Natural killer cell (primary cell): ENCODE results near the gene EXOSC7. TPM values are rescaled to one million over a fixed set of nuclear protein-coding genes. Genes with fewer than 3 reads are reported as not detected.

ENCODE experiments used
- ATAC-seq, 3 donors: fragments of 150-1000 bp in 2 of 3; fragments of 200-7000 bp in 1 of 3; cut with Tn5 transposase; 1 replicate in 1 of 3; 2 replicates in 2 of 3; pipeline ENCODE4 v1.10.0; 2021; ENCODE audit warnings: mild to moderate bottlenecking in 2 of 3, moderate library complexity in 2 of 3
- DNase-seq, 2 donors: peaks; one replicate each; pipeline versions ENCODE4 v3.0.0 to v3.0.0-alpha.2; 2013 to 2021; ENCODE audit warnings: mixed read lengths in 1 of 2
- H3K27ac ChIP-seq: one replicate; pipeline ENCODE4 v1.5.1; 2013; ENCODE audit warnings: mild to moderate bottlenecking, low read length
- H3K27me3 ChIP-seq: one replicate; pipeline ENCODE4 v1.6.1; 2013; ENCODE audit warnings: low read length; ENCODE audit not compliant: control insufficient read depth, insufficient read depth
- H3K36me3 ChIP-seq: one replicate; pipeline ENCODE4 v1.6.1; 2013; ENCODE audit warnings: low read length; ENCODE audit not compliant: control insufficient read depth, insufficient read depth
- H3K4me1 ChIP-seq: one replicate; pipeline ENCODE4 v1.6.1; 2013; ENCODE audit warnings: low read length; ENCODE audit not compliant: control insufficient read depth, insufficient read depth
- H3K4me3 ChIP-seq: one replicate; pipeline ENCODE4 v1.5.1; 2013; ENCODE audit warnings: low read length
- H3K9me3 ChIP-seq: one replicate; pipeline ENCODE4 v1.6.1; 2013; ENCODE audit warnings: low read length; ENCODE audit not compliant: control insufficient read depth, insufficient read depth
- H3K27ac Mint-ChIP-seq, 2 donors: one replicate each; pipeline ENCODE4 v1.8.0; 2022; ENCODE audit warnings: mild to moderate bottlenecking in 2 of 2, mixed read lengths in 2 of 2, moderate library complexity in 1 of 2
- H3K27me3 Mint-ChIP-seq, 2 donors: one replicate each; pipeline ENCODE4 v1.8.0; 2022; ENCODE audit warnings: low read depth in 2 of 2, mixed read lengths in 2 of 2
- H3K36me3 Mint-ChIP-seq: one replicate; pipeline ENCODE4 v1.8.0; 2022; ENCODE audit warnings: mixed read lengths
- H3K4me1 Mint-ChIP-seq, 2 donors: one replicate each; pipeline ENCODE4 v1.8.0; 2022; ENCODE audit warnings: mixed read lengths in 2 of 2
- H3K4me3 Mint-ChIP-seq: one replicate; pipeline ENCODE4 v1.8.0; 2022; ENCODE audit warnings: mild to moderate bottlenecking, moderate library complexity, mixed read lengths
- H3K9me3 Mint-ChIP-seq, 2 donors: one replicate each; pipeline ENCODE4 v1.8.0; 2022; ENCODE audit warnings: mixed read lengths in 2 of 2
- WGBS: methylation state at CpG from one replicate; pipeline ENCODE4 v1.1.7; 2013; ENCODE audit warnings: missing lambda C conversion rate; ENCODE audit not compliant: insufficient coverage; 5-methylcytosine and 5-hydroxymethylcytosine counted together
- intact Hi-C: fragments of 100-400 bp; cut with micrococcal nuclease; formaldehyde crosslinking; loops from one replicate; pipeline ENCODE4 v1.14.2; 2022
- total RNA-seq, 4 donors: library from RNA; stranded (reverse); fragments of 120-200 nt in 1 of 4; gene quantifications; one replicate each; pipeline versions ENCODE4 v1.2.3 to v1.2.4, GENCODE V29; 2013 to 2022
- TF ChIP-seq, protein P1 (sequence below): fragments of 200-600 bp; IDR thresholded peaks from one replicate; pipeline ENCODE4 v1.8.0; 2022; ENCODE audit warnings: antibody characterized with exemption

EXOSC7 gene
- total RNA-seq, 3 donors from 2014 or later (not counting 1 experiment from before 2014, with no cell fraction given), result 32.8 to 46.6 (median 36.0) TPM

DNA sequence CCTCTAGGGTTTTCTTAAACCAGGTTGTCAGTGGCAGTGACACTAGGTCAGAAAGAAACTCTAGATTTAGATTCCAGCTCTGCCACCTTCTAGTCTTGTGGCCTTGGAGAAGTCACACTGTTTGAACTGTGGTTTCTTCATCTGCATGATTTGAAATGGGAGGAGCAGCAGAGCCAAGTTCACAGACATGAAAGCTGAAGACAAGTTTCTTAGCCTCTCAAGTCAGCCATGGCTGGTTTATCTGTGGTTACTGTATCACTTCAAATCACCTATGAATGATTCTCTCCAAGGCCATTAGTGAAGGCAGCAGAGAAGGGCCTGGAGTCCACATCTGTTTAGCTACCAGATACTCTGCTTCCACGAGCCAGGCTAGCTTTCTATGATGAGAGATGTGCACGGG, 65.6 kb downstream of the EXOSC7 start:
- peak in 2 of 3 donors; percentile 14 to 34 for ATAC-seq
- intact Hi-C loops, result loop anchor here (2.0 to 5.0 kb wide), 2 partner anchors 71 to 615 kb away; no protein-coding TSS in a partner anchor
- Histone ChIP-seq H3K27ac (no peak overlapping the region), H3K36me3 (no peaks in the 10 kb centered on the region), H3K27me3 (peaks cover under 1% of the 10 kb centered on the region), H3K9me3 (no peaks in the 10 kb centered on the region), H3K4me3 (no peak overlapping the region), H3K4me1 (peaks cover 18% of the 10 kb centered on the region)
- Mint-ChIP-seq H3K27ac (no peak overlapping the region), H3K4me1 (peaks cover 12 to 25% of the 10 kb centered on the region in 2 donors), H3K9me3 (no peaks in the 10 kb centered on the region), H3K36me3 (no peaks in the 10 kb centered on the region), H3K4me3 (no peak overlapping the region), H3K27me3 (peaks cover 3 to 24% of the 10 kb centered on the region in 2 donors)
- WGBS, result 74% methylated on average over 2 of the region's 2 CpGs
- DNase-seq, result no peak
- TF ChIP-seq, protein P1, sequence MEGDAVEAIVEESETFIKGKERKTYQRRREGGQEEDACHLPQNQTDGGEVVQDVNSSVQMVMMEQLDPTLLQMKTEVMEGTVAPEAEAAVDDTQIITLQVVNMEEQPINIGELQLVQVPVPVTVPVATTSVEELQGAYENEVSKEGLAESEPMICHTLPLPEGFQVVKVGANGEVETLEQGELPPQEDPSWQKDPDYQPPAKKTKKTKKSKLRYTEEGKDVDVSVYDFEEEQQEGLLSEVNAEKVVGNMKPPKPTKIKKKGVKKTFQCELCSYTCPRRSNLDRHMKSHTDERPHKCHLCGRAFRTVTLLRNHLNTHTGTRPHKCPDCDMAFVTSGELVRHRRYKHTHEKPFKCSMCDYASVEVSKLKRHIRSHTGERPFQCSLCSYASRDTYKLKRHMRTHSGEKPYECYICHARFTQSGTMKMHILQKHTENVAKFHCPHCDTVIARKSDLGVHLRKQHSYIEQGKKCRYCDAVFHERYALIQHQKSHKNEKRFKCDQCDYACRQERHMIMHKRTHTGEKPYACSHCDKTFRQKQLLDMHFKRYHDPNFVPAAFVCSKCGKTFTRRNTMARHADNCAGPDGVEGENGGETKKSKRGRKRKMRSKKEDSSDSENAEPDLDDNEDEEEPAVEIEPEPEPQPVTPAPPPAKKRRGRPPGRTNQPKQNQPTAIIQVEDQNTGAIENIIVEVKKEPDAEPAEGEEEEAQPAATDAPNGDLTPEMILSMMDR, result no peak

DNA sequence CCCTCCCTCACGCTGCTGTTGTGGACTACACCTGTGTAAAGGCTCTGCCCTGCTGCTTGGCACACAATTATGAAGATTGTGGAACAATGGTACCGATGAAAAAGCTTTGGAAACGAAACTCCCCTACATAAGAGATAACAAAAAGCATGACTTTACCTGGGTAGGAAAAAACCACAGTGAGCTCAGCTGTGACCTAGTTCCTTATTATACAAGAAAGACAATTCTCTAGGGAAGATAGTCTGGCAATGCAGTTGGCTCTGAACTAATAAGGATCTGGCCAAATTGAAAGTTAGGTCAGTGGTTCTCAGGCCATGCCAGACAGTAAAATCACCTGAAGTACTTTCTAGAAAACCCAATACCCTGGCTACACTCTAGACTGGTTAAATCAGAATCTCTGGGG, 66.1 kb downstream of the EXOSC7 start:
- Mint-ChIP-seq H3K9me3 (no peaks in the 10 kb centered on the region), H3K27me3 (peaks cover 3 to 19% of the 10 kb centered on the region in 2 donors), H3K36me3 (no peaks in the 10 kb centered on the region), H3K4me3 (no peak overlapping the region), H3K4me1 (peaks cover 12 to 20% of the 10 kb centered on the region in 2 donors), H3K27ac (no peak overlapping the region)
- 85% methylated on average over 2 of the region's 3 CpGs for WGBS
- H3K4me3 ChIP-seq, result no peak overlapping the region
- TF ChIP-seq, protein P1, result no peak
- intact Hi-C loops, result loop anchor here (5.0 kb wide), 1 partner anchor 70 kb away; no protein-coding TSS in a partner anchor
- ATAC-seq (no peak), DNase-seq (no peak)
- H3K27me3 ChIP-seq, result no peaks in the 10 kb centered on the region
- no peak overlapping the region for H3K27ac ChIP-seq
- no peaks in the 10 kb centered on the region for H3K9me3 ChIP-seq
- peaks cover 17% of the 10 kb centered on the region for H3K4me1 ChIP-seq
- H3K36me3 ChIP-seq, result no peaks in the 10 kb centered on the region

DNA sequence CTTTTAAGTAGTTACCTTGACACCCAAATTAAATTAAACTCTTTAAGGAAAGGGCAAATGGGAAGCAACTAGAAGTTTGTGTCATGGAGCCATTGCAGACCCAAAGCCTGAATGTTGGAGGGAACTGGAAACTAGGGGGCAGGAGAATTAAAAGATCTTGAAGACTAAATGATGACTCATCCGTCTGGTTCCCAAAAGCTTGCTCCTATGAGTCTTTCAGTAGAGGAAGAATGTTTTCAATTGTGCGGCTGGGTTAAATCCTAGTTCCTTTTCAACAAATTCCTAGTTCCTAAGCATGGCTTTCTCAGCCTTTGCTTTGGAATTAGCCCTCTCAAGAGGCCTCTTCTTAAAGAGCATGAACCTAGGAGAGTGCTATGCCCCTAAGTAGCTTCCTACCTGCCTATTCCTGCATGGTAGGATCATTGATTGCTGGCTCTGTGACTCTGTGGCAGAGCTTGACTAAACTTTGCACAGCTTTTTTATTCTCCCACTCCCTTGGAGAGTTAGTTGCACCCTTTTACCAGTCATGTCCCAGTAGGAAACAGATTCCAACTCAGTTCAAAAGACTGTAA, 67.8 kb downstream of the EXOSC7 start:
- Mint-ChIP-seq H3K4me3 (no peak overlapping the region), H3K27me3 (peaks cover 10 to 18% of the 10 kb centered on the region in 2 donors), H3K9me3 (no peaks in the 10 kb centered on the region), H3K4me1 (peaks cover 12 to 14% of the 10 kb centered on the region in 2 donors), H3K36me3 (no peaks in the 10 kb centered on the region), H3K27ac (no peak overlapping the region)
- Histone ChIP-seq H3K4me3 (no peak overlapping the region), H3K27me3 (peaks cover 2% of the 10 kb centered on the region), H3K9me3 (no peaks in the 10 kb centered on the region), H3K4me1 (peaks cover 12% of the 10 kb centered on the region), H3K36me3 (no peaks in the 10 kb centered on the region), H3K27ac (no peak overlapping the region)
- 81% methylated on average over 2 of the region's 2 CpGs for WGBS
- intact Hi-C loops, result loop anchor here (5.0 kb wide), 1 partner anchor 68 kb away; no protein-coding TSS in a partner anchor
- TF ChIP-seq, protein P1, result no peak
- DNase-seq (no peak), ATAC-seq (no peak)

- H3K4me1 Mint-ChIP-seq, result no peaks in the 10 kb centered on the region
- H3K36me3 ChIP-seq, result no peaks in the 10 kb centered on the region
- ATAC-seq (no peak), DNase-seq (no peak)
- TF ChIP-seq, protein P1, result no peak
- H3K27me3 ChIP-seq, result peaks cover 2% of the 10 kb centered on the region
- intact Hi-C loops, result no loop called here
- no peak overlapping the region for H3K27ac ChIP-seq
- no peak overlapping the region for H3K4me3 ChIP-seq
- H3K36me3 Mint-ChIP-seq, result no peaks in the 10 kb centered on the region
- no peaks in the 10 kb centered on the region for H3K4me1 ChIP-seq
- H3K4me3 Mint-ChIP-seq, result no peak overlapping the region
- no peaks in the 10 kb centered on the region for H3K9me3 Mint-ChIP-seq
- H3K27ac Mint-ChIP-seq, result no peak overlapping the region
- 87% methylated on average over 4 of the region's 4 CpGs for whole genome bisulfite sequencing
- peaks cover 17 to 21% of the 10 kb centered on the region in 2 donors for H3K27me3 Mint-ChIP-seq
- H3K9me3 ChIP-seq, result no peaks in the 10 kb centered on the region
Measured at GRCh38 chr3:45048244-45048643, 72.2 kb downstream of the EXOSC7 start.
